ENCODE results near the gene OR6Y1.

- TF ChIP-seq CTCF (IDR thresholded peaks at IDR 0.05), result no peak
- no peak for TF ChIP-seq ZFX (IDR thresholded peaks at IDR 0.05; ENCODE audit: borderline replicate concordance)
Measured at GRCh38 chr1:158520955-158521665, 33.1 kb downstream of the OR6Y1 start.

Data from 22Rv1 (cell line).